ENCODE results near the gene SLC8A1.

SLC8A1 gene

GRCh38 chr2:40488101-40488601 lies 36.3 kb upstream of the SLC8A1 start:
- intact Hi-C loops (cut with DNase I; ENCODE audit: low total_unique reads): no loop called here
- Histone ChIP-seq H3K4me1 (peaks cover 0 to 14% (median 5%) of the 10 kb centered on the region in 4 donors), H3K27ac (peak overlapping the region; percentile 66 to 76), H3K27me3 (no peaks in the 10 kb centered on the region), H3K4me3 (peak overlapping the region; percentile 48 to 57), H3K36me3 (no peaks in the 10 kb centered on the region), H3K9me3 (no peaks in the 10 kb centered on the region)
- no peak for DNase-seq
- TF ChIP-seq CTCF (IDR thresholded peaks at IDR 0.05): peak; percentile 52 to 57

DNA sequence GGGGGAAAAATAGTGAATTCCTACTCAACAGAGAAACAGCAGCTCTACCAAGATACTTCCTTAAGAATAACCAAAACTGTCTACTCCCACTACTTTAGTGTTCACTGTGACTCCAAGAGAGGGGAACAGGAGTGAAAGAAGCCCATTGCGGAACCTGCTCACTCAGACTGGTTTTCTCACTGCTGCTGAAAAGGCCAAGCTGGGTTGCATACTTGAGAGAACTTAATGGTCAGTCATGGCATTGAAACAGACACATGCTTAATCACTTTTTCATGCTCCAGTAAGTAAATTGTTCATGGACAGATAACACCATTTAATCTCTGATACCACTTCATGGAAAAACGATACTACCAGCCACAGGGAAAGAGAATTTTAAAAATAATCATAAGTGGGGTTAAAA lies 35.7 kb upstream of the SLC8A1 start:
- Histone ChIP-seq H3K36me3 (no peaks in the 10 kb centered on the region), H3K9me3 (no peaks in the 10 kb centered on the region), H3K4me3 (no peak overlapping the region), H3K27me3 (no peaks in the 10 kb centered on the region), H3K27ac (peak overlapping the region; percentile 66 to 76), H3K4me1 (peaks cover 0 to 14% (median 5%) of the 10 kb centered on the region in 4 donors)
- peak in 1 of 2 donors; percentile 36 for DNase-seq
- no peak for TF ChIP-seq CTCF (IDR thresholded peaks at IDR 0.05)
- intact Hi-C loops (cut with DNase I; ENCODE audit: low total_unique reads): no loop called here

GRCh38 chr2:40485854-40486253 lies 34.0 kb upstream of the SLC8A1 start:
- Histone ChIP-seq H3K4me1 (peaks cover 0 to 14% (median 5%) of the 10 kb centered on the region in 4 donors), H3K27ac (no peak overlapping the region)
- intact Hi-C loops (cut with DNase I; ENCODE audit: low total_unique reads): no loop called here

DNA sequence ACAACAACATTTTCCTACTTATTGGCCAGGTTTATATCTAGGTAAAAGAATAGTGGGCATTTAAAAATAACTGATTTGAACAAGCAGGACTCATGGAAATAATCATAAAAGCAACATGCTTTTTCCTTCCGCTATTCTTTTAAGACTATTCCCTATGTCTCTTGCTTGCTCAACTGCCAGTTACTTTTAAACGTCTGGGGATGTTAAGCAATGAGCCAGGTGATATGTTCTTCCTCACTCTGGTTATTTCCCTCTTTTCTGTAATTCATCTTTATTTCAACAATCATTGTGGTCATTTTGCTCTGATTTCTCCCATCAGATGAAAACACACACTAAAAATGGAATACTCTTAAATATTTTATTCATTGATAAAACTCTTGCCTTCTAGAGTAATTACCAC lies 33.4 kb upstream of the SLC8A1 start:
- Histone ChIP-seq H3K9me3 (no peaks in the 10 kb centered on the region), H3K27me3 (no peaks in the 10 kb centered on the region), H3K4me1 (peaks cover 0 to 10% (median 5%) of the 10 kb centered on the region in 4 donors), H3K4me3 (no peak overlapping the region), H3K36me3 (no peaks in the 10 kb centered on the region), H3K27ac (no peak overlapping the region)
- intact Hi-C loops (cut with DNase I; ENCODE audit: low total_unique reads): no loop called here
- TF ChIP-seq CTCF (IDR thresholded peaks at IDR 0.05): no peak
- no peak for DNase-seq

More at GRCh38 chr2:40485854-40486253, 34.0 kb upstream of the SLC8A1 start:
- no peak for DNase-seq
- no peak for TF ChIP-seq CTCF (IDR thresholded peaks at IDR 0.05)
- Histone ChIP-seq H3K27me3 (no peaks in the 10 kb centered on the region), H3K36me3 (no peaks in the 10 kb centered on the region), H3K9me3 (no peaks in the 10 kb centered on the region), H3K4me3 (no peak overlapping the region)

DNA sequence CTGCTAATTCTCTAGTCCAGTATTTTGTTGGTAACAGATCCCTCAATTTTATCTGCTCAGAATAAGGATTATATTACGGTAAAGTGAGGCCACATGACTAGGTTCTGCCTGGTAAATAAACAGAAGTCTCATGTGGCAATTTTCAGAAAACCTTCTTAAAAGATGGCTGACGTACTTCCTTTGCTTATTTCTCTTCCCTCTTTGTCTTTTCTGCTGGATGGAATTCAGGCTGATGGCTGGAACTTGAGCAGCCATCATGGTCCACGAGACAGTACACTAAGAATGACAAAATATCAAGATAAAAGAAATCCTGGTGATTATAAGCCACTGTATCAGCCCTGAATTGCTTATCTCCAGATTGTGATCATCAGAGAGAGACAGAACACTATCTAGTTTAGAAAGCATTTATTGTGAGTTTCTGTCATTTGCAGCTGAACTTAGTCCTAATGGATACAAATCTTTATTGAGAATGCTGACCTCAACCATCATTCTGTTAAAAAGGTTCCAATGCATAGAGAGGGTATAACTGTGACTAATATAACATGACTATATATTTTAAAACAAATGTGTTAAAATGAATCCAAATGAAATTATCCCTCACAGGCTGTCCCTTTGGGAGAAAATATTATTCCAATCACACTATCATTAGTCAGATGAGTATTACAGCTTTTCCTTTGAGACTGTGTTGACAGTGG lies 31.8 kb upstream of the SLC8A1 start:
- H3K36me3 ChIP-seq: no peaks in the 10 kb centered on the region
- H3K4me3 ChIP-seq: no peak overlapping the region
- no peak for TF ChIP-seq CTCF (IDR thresholded peaks at IDR 0.05)
- H3K27ac ChIP-seq: no peak overlapping the region
- intact Hi-C loops (cut with DNase I; ENCODE audit: low total_unique reads): no loop called here
- no peak for DNase-seq
- no peaks in the 10 kb centered on the region for H3K27me3 ChIP-seq
- no peaks in the 10 kb centered on the region for H3K9me3 ChIP-seq
- H3K4me1 ChIP-seq: peaks cover 0 to 9% (median 3%) of the 10 kb centered on the region in 4 donors
